Prostate gland (tissue), 2 donors: ENCODE measurements around the gene TRA2B. TPM values are rescaled to one million over a fixed set of nuclear protein-coding genes. Genes with fewer than 3 reads are reported as not detected.

Experiments used
- DNase-seq: peaks from one replicate; pipeline ENCODE4 v3.0.0-alpha.2; 2019; ENCODE audit warnings: low spot score
- H3K27ac ChIP-seq, 2 donors: fragments of 200-600 bp; sonication (generic); 2 replicates each; pipeline ENCODE4 v1.5.1; 2017 to 2019
- H3K27me3 ChIP-seq: fragments of 200-600 bp; sonication (generic); replicated peaks from 2 replicates; pipeline ENCODE4 v1.5.1; 2019; ENCODE audit not compliant: insufficient read depth
- H3K36me3 ChIP-seq, 2 donors: fragments of 200-600 bp; sonication (generic); 1 replicate in 1 of 2; 2 replicates in 1 of 2; pipeline versions ENCODE4 v1.5.1 to v1.8.1; 2017 to 2019
- H3K4me1 ChIP-seq: fragments of 200-600 bp; sonication (generic); replicated peaks from 2 replicates; pipeline ENCODE4 v1.5.1; 2019
- H3K4me3 ChIP-seq, 2 donors: fragments of 200-600 bp; sonication (generic); 2 replicates each; pipeline ENCODE4 v1.5.1; 2017 to 2019
- H3K9me3 ChIP-seq: fragments of 200-600 bp; sonication (generic); 2 replicates; pipeline ENCODE4 v1.5.1; 2017
- POLR2A ChIP-seq: fragments of 450-650 bp; IDR thresholded peaks from one replicate; pipeline ENCODE4 v1.6.1; 2016; ENCODE audit warnings: antibody characterized with exemption, mild to moderate bottlenecking
- POLR2AphosphoS5 ChIP-seq: sonication (generic); formaldehyde crosslinking; IDR thresholded peaks from one replicate; pipeline ENCODE4 v1.6.1; 2017; ENCODE audit warnings: antibody characterized with exemption
- WGBS: methylation state at CpG from one replicate; pipeline ENCODE4 v1.1.5; 2018; 5-methylcytosine and 5-hydroxymethylcytosine counted together
- intact Hi-C: fragments of 100-400 bp; cut with DNase I; formaldehyde crosslinking; loops from one replicate; pipeline ENCODE4 v1.14.2; 2022
- total RNA-seq, 2 donors: library from RNA; depleted of rRNA; stranded (reverse); fragments of >200 nt; gene quantifications; one replicate each; pipeline ENCODE4 v1.1.0, GENCODE V29; 2016
- TF ChIP-seq, protein P1 (sequence below), 4 experiments: fragments of 200-600 bp in 2 of 4; fragments of 450-650 bp in 2 of 4; sonication (generic) in 2 of 4; IDR thresholded peaks; 1 replicate in 3 of 4; 2 replicates in 1 of 4; pipeline ENCODE4 v1.5.1; 2016 to 2019; ENCODE audit warnings: antibody characterized with exemption in 4 of 4, mild to moderate bottlenecking in 2 of 4, moderate library complexity in 2 of 4

The TRA2B gene
- total RNA-seq, 2 donors from 2014 or later: 132 to 137 TPM

DNA sequence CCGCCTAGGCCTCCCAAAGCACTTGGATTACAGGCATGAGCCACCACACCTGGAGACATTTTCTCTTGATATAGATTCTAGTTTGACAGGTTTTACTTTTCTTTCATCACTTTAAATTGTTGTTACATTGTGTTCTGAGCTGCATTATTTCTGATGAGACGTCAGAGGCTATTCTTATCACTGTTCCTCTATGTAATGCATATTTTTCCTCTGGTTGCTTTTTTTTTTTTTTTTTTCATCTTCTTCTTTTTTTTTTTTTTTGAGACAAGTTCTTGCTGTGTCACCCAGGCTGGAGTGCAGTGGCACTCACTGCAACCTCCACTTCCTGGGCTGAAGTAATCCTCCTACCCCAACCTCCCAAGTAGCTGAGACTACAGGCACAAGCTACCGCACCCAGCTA, 41.2 kb downstream of the TRA2B start:
- TF ChIP-seq, protein P1, sequence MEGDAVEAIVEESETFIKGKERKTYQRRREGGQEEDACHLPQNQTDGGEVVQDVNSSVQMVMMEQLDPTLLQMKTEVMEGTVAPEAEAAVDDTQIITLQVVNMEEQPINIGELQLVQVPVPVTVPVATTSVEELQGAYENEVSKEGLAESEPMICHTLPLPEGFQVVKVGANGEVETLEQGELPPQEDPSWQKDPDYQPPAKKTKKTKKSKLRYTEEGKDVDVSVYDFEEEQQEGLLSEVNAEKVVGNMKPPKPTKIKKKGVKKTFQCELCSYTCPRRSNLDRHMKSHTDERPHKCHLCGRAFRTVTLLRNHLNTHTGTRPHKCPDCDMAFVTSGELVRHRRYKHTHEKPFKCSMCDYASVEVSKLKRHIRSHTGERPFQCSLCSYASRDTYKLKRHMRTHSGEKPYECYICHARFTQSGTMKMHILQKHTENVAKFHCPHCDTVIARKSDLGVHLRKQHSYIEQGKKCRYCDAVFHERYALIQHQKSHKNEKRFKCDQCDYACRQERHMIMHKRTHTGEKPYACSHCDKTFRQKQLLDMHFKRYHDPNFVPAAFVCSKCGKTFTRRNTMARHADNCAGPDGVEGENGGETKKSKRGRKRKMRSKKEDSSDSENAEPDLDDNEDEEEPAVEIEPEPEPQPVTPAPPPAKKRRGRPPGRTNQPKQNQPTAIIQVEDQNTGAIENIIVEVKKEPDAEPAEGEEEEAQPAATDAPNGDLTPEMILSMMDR (IDR thresholded peaks at IDR 0.05): no peak
- TF ChIP-seq POLR2A: no peak
- no peak for TF ChIP-seq POLR2AphosphoS5
- Histone ChIP-seq H3K4me3 (no peak overlapping the region), H3K36me3 (no peaks in the 10 kb centered on the region), H3K9me3 (no peaks in the 10 kb centered on the region), H3K27me3 (no peaks in the 10 kb centered on the region), H3K4me1 (no peaks in the 10 kb centered on the region), H3K27ac (no peak overlapping the region)
- intact Hi-C loops: no loop called here
- WGBS: 79% methylated on average over 3 of the region's 3 CpGs
- DNase-seq: no peak

DNA sequence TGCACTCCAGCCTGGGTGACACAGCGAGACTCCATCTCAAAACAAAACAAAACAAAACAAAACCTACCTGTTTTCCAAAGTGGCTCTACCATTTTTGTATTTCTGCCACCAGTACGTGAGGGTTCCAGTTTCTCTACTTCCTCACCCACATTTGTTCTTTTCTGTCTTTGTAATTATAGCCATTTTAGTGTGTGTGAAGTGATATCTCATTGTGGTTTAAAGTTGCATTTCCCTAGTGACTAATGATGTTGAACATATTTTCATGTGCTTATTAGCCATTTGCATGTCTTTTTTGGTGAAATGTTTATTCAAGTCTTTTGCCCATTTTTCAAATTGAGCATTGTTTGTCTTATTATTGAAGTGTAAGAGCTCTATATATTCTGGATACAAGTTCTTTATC, 50.7 kb downstream of the TRA2B start:
- H3K27me3 ChIP-seq: no peaks in the 10 kb centered on the region
- no peaks in the 10 kb centered on the region for H3K36me3 ChIP-seq
- no peak overlapping the region for H3K4me3 ChIP-seq
- no peak for DNase-seq
- intact Hi-C loops: no loop called here
- no peak overlapping the region for H3K27ac ChIP-seq
- 72% methylated on average over 2 of the region's 2 CpGs for WGBS
- H3K9me3 ChIP-seq: no peaks in the 10 kb centered on the region
- TF ChIP-seq POLR2A (no peak), POLR2AphosphoS5 (no peak)
- TF ChIP-seq, protein P1 (IDR thresholded peaks at IDR 0.05): no peak
- H3K4me1 ChIP-seq: no peaks in the 10 kb centered on the region

DNA sequence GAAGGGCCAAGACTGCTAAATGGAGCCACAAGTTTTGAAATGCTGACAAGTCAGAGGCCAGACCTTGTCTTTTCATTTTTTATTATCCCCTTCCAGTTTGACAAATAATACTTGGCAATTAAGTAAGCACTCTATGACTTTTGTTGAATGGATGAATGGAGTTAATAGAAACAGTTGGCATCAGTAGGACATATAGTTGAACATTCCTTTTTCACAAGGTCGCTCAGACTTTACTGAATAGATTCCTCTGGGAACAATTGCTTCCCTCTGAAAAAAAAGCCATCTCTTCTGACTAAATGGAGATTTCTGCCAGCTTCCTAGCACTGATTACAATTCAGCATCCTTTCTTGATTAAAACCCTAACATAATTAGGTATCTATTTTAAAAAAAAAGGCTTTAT, 53.2 kb downstream of the TRA2B start:
- no peaks in the 10 kb centered on the region for H3K9me3 ChIP-seq
- no peak for TF ChIP-seq POLR2A
- TF ChIP-seq POLR2AphosphoS5: no peak
- TF ChIP-seq, protein P1 (IDR thresholded peaks at IDR 0.05): no peak
- intact Hi-C loops: no loop called here
- no peak overlapping the region for H3K27ac ChIP-seq
- H3K4me1 ChIP-seq: no peaks in the 10 kb centered on the region
- no peaks in the 10 kb centered on the region for H3K36me3 ChIP-seq
- 10% methylated on average over 1 of the region's 1 CpG for WGBS
- no peaks in the 10 kb centered on the region for H3K27me3 ChIP-seq
- DNase-seq: no peak
- H3K4me3 ChIP-seq: no peak overlapping the region

DNA sequence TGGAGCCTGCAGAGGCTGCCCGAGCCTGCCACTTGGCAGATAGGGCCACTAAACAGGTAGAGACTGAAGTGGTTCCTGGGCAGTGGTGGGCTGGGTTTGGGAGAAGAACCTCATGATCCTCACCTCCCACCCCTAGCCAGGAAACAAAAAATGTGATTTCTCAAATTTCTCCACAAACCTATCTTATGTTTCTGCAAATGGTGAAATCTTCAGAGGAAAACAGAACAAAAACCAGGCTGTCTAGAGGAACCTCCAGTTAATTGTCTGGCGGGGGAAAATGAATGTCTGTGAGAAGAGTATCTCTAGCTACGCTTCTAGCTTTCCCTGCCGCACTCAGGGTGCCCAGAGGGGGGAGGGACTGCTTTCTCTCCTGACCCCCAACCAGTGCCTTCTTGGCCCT, 55.9 kb downstream of the TRA2B start:
- intact Hi-C loops: no loop called here
- no peak overlapping the region for H3K4me3 ChIP-seq
- no peaks in the 10 kb centered on the region for H3K9me3 ChIP-seq
- H3K27me3 ChIP-seq: no peaks in the 10 kb centered on the region
- TF ChIP-seq POLR2AphosphoS5: no peak
- TF ChIP-seq, protein P1 (IDR thresholded peaks at IDR 0.05): no peak
- TF ChIP-seq POLR2A: no peak
- no peaks in the 10 kb centered on the region for H3K4me1 ChIP-seq
- no peaks in the 10 kb centered on the region for H3K36me3 ChIP-seq
- no peak overlapping the region for H3K27ac ChIP-seq
- DNase-seq: no peak
- 88% methylated on average over 4 of the region's 4 CpGs for WGBS

DNA sequence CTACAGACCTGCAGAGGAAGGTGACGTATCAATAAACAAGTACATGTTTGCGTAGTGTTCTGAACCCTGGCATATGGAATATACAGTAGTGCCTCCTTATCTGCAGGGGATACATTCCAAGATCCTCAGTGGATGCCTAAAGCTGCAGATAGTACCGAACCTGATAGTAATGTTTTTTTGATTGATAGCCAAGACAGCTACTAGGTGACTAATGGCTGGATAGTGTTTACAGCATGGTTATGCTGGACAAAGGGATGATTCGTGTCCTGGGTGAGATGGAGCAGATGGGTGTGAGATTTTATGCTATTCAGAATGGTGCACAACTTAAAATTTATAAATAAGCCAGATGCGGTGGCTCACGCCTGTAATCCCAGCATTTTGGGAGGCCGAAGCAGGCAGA, 57.2 kb downstream of the TRA2B start:
- TF ChIP-seq POLR2A (no peak), POLR2AphosphoS5 (no peak)
- TF ChIP-seq, protein P1 (IDR thresholded peaks at IDR 0.05): no peak
- H3K9me3 ChIP-seq: no peaks in the 10 kb centered on the region
- DNase-seq: no peak
- H3K36me3 ChIP-seq: no peaks in the 10 kb centered on the region
- WGBS: 87% methylated on average over 7 of the region's 7 CpGs
- no peak overlapping the region for H3K27ac ChIP-seq
- no peaks in the 10 kb centered on the region for H3K27me3 ChIP-seq
- intact Hi-C loops: no loop called here
- H3K4me3 ChIP-seq: no peak overlapping the region
- H3K4me1 ChIP-seq: no peaks in the 10 kb centered on the region
